HG03045 (cell line): ENCODE data around the gene TSPAN5.
"Not testable (repeated sequence)": the region's sequence is repeated elsewhere in the genome, so short reads cannot be mapped to it uniquely, and the experiment has no call there.

Experiments
- ATAC-seq: cut with Tn5 transposase; IDR thresholded peaks from one replicate; pipeline ENCODE4 v1.9.1; 2021; ENCODE audit warnings: mild to moderate bottlenecking, moderate library complexity; ENCODE audit not compliant: unreplicated experiment

TSPAN5 gene

GRCh38 chr4:98504091-98504490 is 154.3 kb downstream of the TSPAN5 start:
- ATAC-seq, result no peak

GRCh38 chr4:98503676-98504075 is 154.7 kb downstream of the TSPAN5 start:
- no peak for ATAC-seq

GRCh38 chr4:98502624-98503023 is 155.8 kb downstream of the TSPAN5 start:
- no peak for ATAC-seq

GRCh38 chr4:98502031-98502430 is 156.4 kb downstream of the TSPAN5 start:
- ATAC-seq, result no peak

GRCh38 chr4:98501383-98501782 is 157.0 kb downstream of the TSPAN5 start:
- ATAC-seq, result no peak

GRCh38 chr4:98498774-98499173 is 159.6 kb downstream of the TSPAN5 start:
- ATAC-seq, result no peak

GRCh38 chr4:98496152-98496845 is 162.1 kb downstream of the TSPAN5 start:
- no peak for ATAC-seq

GRCh38 chr4:98493296-98493695 is 165.1 kb downstream of the TSPAN5 start:
- peak; percentile 78 for ATAC-seq

- no peak for ATAC-seq
Observed at GRCh38 chr4:98491899-98492559, 166.4 kb downstream of the TSPAN5 start.

GRCh38 chr4:98490251-98490650 is 168.2 kb downstream of the TSPAN5 start:
- no peak for ATAC-seq

GRCh38 chr4:98485816-98486345 is 172.5 kb downstream of the TSPAN5 start:
- no peak for ATAC-seq

GRCh38 chr4:98484031-98484430 is 174.4 kb downstream of the TSPAN5 start:
- ATAC-seq, result no peak

- peak; percentile 97 for ATAC-seq
Observed at GRCh38 chr4:98482847-98483806, 175.3 kb downstream of the TSPAN5 start.

GRCh38 chr4:98482503-98482846 is 175.9 kb downstream of the TSPAN5 start:
- ATAC-seq, result peak; percentile 11

- ATAC-seq, result no peak
Observed at GRCh38 chr4:98481167-98481566, 177.2 kb downstream of the TSPAN5 start.

GRCh38 chr4:98480535-98480934 is 177.9 kb downstream of the TSPAN5 start:
- ATAC-seq, result no peak

- not testable (repeated sequence) for ATAC-seq
Observed at GRCh38 chr4:98479590-98479989, 178.8 kb downstream of the TSPAN5 start.

GRCh38 chr4:98476891-98477290 is 181.5 kb downstream of the TSPAN5 start:
- no peak for ATAC-seq

GRCh38 chr4:98474408-98474844 is 184.0 kb downstream of the TSPAN5 start:
- no peak for ATAC-seq

- ATAC-seq, result no peak
Observed at GRCh38 chr4:98473046-98473445, 185.4 kb downstream of the TSPAN5 start.

GRCh38 chr4:98470831-98471230 is 187.6 kb downstream of the TSPAN5 start:
- ATAC-seq, result no peak
